GM18519 (cell line): ENCODE results near the gene ARL15.

ENCODE experiments used
- ATAC-seq: cut with Tn5 transposase; IDR thresholded peaks from one replicate; pipeline ENCODE4 v1.9.1; 2021; ENCODE audit warnings: mild to moderate bottlenecking, moderate library complexity; ENCODE audit not compliant: unreplicated experiment, low FRiP score

The ARL15 gene

GRCh38 chr5:54109626-54110330, 200.6 kb downstream of the ARL15 start:
- no peak for ATAC-seq

- no peak for ATAC-seq
Observed at GRCh38 chr5:54108136-54108535, 202.2 kb downstream of the ARL15 start.

- ATAC-seq, result no peak
Observed at GRCh38 chr5:54103871-54104270, 206.5 kb downstream of the ARL15 start.

- no peak for ATAC-seq
Observed at GRCh38 chr5:54098267-54098666, 212.1 kb downstream of the ARL15 start.

GRCh38 chr5:54095969-54096368, 214.4 kb downstream of the ARL15 start:
- no peak for ATAC-seq

GRCh38 chr5:54094706-54095105, 215.7 kb downstream of the ARL15 start:
- no peak for ATAC-seq

- ATAC-seq, result no peak
Observed at GRCh38 chr5:54093861-54094260, 216.5 kb downstream of the ARL15 start.

GRCh38 chr5:54093081-54093492, 217.3 kb downstream of the ARL15 start:
- no peak for ATAC-seq

GRCh38 chr5:54091307-54092130, 218.9 kb downstream of the ARL15 start:
- no peak for ATAC-seq

- no peak for ATAC-seq
Observed at GRCh38 chr5:54090495-54091120, 219.8 kb downstream of the ARL15 start.

GRCh38 chr5:54088081-54088480, 222.3 kb downstream of the ARL15 start:
- no peak for ATAC-seq

- no peak for ATAC-seq
Observed at GRCh38 chr5:54087436-54087835, 222.9 kb downstream of the ARL15 start.

GRCh38 chr5:54086191-54086590, 224.2 kb downstream of the ARL15 start:
- ATAC-seq, result no peak

GRCh38 chr5:54084696-54085095, 225.7 kb downstream of the ARL15 start:
- ATAC-seq, result no peak

- ATAC-seq, result no peak
Observed at GRCh38 chr5:54083851-54084250, 226.5 kb downstream of the ARL15 start.

- no peak for ATAC-seq
Observed at GRCh38 chr5:54083245-54083644, 227.1 kb downstream of the ARL15 start.

GRCh38 chr5:54081415-54081814, 229.0 kb downstream of the ARL15 start:
- no peak for ATAC-seq

GRCh38 chr5:54080831-54081230, 229.5 kb downstream of the ARL15 start:
- no peak for ATAC-seq

- no peak for ATAC-seq
Observed at GRCh38 chr5:54073735-54074134, 236.6 kb downstream of the ARL15 start.

- no peak for ATAC-seq
Observed at GRCh38 chr5:54073131-54073530, 237.2 kb downstream of the ARL15 start.

GRCh38 chr5:54066433-54066832, 243.9 kb downstream of the ARL15 start:
- ATAC-seq, result no peak
